Smooth muscle cell (in vitro differentiated cells): ENCODE results near the gene GARIN5A. TPM values are rescaled to one million over a fixed set of nuclear protein-coding genes. Genes with fewer than 3 reads are reported as not detected.

Experiments
- DNase-seq: peaks from one replicate; lab custom pipeline; 2025; ENCODE audit not compliant: unreplicated experiment; lab: John Stamatoyannopoulos, UW
- H2AFZ ChIP-seq: fragments of 200-600 bp; sonication (generic); 2 replicates; pipeline ENCODE4 v1.6.0; 2016; ENCODE audit warnings: antibody characterized with exemption, low read depth, mild to moderate bottlenecking
- H3F3A ChIP-seq: fragments of 200-600 bp; sonication (generic); 2 replicates; pipeline ENCODE4 v1.6.0; 2017; ENCODE audit warnings: antibody characterized with exemption, low read depth
- H3K27ac ChIP-seq: fragments of 200-600 bp; sonication (generic); 2 replicates; pipeline ENCODE4 v1.5.1; 2016; ENCODE audit warnings: low read depth, mild to moderate bottlenecking
- H3K27me3 ChIP-seq: fragments of 200-600 bp; sonication (generic); 2 replicates; pipeline ENCODE4 v1.6.1; 2016; ENCODE audit warnings: low read depth, mild to moderate bottlenecking
- H3K36me3 ChIP-seq: fragments of 200-600 bp; sonication (generic); 2 replicates; pipeline ENCODE4 v1.5.1; 2016; ENCODE audit warnings: low read depth
- H3K4me1 ChIP-seq: fragments of 200-600 bp; sonication (generic); 2 replicates; pipeline ENCODE4 v1.5.1; 2016; ENCODE audit warnings: low read depth
- H3K4me2 ChIP-seq: fragments of 200-600 bp; sonication (generic); 2 replicates; pipeline ENCODE4 v1.6.0; 2016; ENCODE audit warnings: mild to moderate bottlenecking
- H3K4me3 ChIP-seq: fragments of 200-600 bp; sonication (generic); 2 replicates; pipeline ENCODE4 v1.5.1; 2016; ENCODE audit warnings: mild to moderate bottlenecking
- H3K79me2 ChIP-seq: fragments of 200-600 bp; sonication (generic); 2 replicates; pipeline ENCODE4 v1.6.0; 2016; ENCODE audit warnings: low read depth, mild to moderate bottlenecking
- H3K9ac ChIP-seq: fragments of 200-600 bp; sonication (generic); 2 replicates; pipeline ENCODE4 v1.6.0; 2016; ENCODE audit warnings: low read depth
- H3K9me3 ChIP-seq: fragments of 200-600 bp; sonication (generic); replicated peaks from 2 replicates; pipeline ENCODE4 v1.5.1; 2016; ENCODE audit warnings: low read depth
- H4K20me1 ChIP-seq: fragments of 200-600 bp; sonication (generic); 2 replicates; pipeline ENCODE4 v1.6.0; 2016; ENCODE audit warnings: low read depth
- WGBS: methylation state at CpG from one replicate; pipeline ENCODE4 v1.1.7; 2016; ENCODE audit warnings: low lambda C conversion rate; 5-methylcytosine and 5-hydroxymethylcytosine counted together
- polyA plus RNA-seq: library from polyadenylated mRNA; unstranded; fragments of >200 nt; fragmentation: Nextera tagmentation; extraction: Ambion mirVana; gene quantifications from 2 replicates; pipeline ENCODE4 v1.2.1, GENCODE V29; 2016
- total RNA-seq: library from RNA; depleted of rRNA; stranded (reverse); fragments of >200 nt; gene quantifications from 2 replicates; pipeline ENCODE4 v1.2.3, GENCODE V29; 2014
- TF ChIP-seq, protein P1 (sequence below): fragments of 200-600 bp; sonication (generic); IDR thresholded peaks from 2 replicates; pipeline ENCODE4 v1.5.1; 2017; ENCODE audit warnings: borderline replicate concordance, mild to moderate bottlenecking, antibody characterized with exemption; ENCODE audit not compliant: insufficient read depth, poor library complexity, severe bottlenecking

GARIN5A gene
- total and polyA plus RNA-seq, 2 experiments from 2014 or later: 1.7 to 2.1 TPM

DNA sequence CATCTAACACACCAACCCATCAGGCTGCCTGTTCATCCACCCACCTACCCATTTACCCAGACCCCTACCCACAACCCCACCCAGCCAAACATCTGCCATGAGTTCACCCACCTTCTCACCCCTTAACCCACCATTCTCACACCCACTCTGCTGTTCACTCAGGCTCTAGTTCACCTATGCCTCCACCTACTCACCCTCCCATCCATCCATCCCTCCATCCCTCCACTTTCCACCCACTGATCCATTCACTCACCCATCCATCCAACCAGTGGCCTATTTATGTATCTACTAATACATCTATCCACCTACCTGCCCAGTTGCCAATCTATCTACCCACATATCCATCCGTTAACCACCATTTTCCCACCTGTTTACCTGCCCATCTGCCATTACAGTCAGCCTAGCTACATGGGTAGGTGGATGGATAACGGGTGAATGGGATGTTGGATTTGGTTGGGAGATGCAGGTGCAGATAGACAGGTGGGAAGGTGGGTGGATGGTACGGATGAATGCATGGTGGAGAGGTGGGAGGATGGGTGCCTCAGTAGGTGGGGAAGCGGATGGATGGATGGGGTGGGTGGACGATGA is 38.7 kb downstream of the GARIN5A start:
- Histone ChIP-seq H3K4me2 (no peak overlapping the region), H3K4me1 (peaks cover under 1% of the 10 kb centered on the region), H3K27ac (no peak overlapping the region), H3K27me3 (no peaks in the 10 kb centered on the region), H2AFZ (no peak overlapping the region), H3K4me3 (no peak overlapping the region), H3K9ac (no peak overlapping the region), H3K36me3 (no peaks in the 10 kb centered on the region), H3F3A (no peaks in the 10 kb centered on the region), H3K79me2 (no peaks in the 10 kb centered on the region), H4K20me1 (no peaks in the 10 kb centered on the region), H3K9me3 (no peaks in the 10 kb centered on the region)
- TF ChIP-seq, protein P1, sequence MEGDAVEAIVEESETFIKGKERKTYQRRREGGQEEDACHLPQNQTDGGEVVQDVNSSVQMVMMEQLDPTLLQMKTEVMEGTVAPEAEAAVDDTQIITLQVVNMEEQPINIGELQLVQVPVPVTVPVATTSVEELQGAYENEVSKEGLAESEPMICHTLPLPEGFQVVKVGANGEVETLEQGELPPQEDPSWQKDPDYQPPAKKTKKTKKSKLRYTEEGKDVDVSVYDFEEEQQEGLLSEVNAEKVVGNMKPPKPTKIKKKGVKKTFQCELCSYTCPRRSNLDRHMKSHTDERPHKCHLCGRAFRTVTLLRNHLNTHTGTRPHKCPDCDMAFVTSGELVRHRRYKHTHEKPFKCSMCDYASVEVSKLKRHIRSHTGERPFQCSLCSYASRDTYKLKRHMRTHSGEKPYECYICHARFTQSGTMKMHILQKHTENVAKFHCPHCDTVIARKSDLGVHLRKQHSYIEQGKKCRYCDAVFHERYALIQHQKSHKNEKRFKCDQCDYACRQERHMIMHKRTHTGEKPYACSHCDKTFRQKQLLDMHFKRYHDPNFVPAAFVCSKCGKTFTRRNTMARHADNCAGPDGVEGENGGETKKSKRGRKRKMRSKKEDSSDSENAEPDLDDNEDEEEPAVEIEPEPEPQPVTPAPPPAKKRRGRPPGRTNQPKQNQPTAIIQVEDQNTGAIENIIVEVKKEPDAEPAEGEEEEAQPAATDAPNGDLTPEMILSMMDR: no peak
- DNase-seq: no peak
- 96% methylated on average over 5 of the region's 5 CpGs for WGBS

GRCh38 chr19:50435627-50436026 is 41.0 kb downstream of the GARIN5A start:
- H3K4me3 ChIP-seq: no peak overlapping the region
- no peaks in the 10 kb centered on the region for H3K27me3 ChIP-seq
- no peak overlapping the region for H3K27ac ChIP-seq
- H3F3A ChIP-seq: no peaks in the 10 kb centered on the region
- H4K20me1 ChIP-seq: no peaks in the 10 kb centered on the region
- H3K36me3 ChIP-seq: no peaks in the 10 kb centered on the region
- DNase-seq: no peak
- TF ChIP-seq, protein P1: no peak
- no peak overlapping the region for H3K9ac ChIP-seq
- no peak overlapping the region for H2AFZ ChIP-seq
- WGBS: 92% methylated on average over 12 of the region's 12 CpGs
- H3K4me2 ChIP-seq: no peak overlapping the region
- no peaks in the 10 kb centered on the region for H3K79me2 ChIP-seq
- peaks cover 9% of the 10 kb centered on the region for H3K4me1 ChIP-seq
- H3K9me3 ChIP-seq: no peaks in the 10 kb centered on the region

DNA sequence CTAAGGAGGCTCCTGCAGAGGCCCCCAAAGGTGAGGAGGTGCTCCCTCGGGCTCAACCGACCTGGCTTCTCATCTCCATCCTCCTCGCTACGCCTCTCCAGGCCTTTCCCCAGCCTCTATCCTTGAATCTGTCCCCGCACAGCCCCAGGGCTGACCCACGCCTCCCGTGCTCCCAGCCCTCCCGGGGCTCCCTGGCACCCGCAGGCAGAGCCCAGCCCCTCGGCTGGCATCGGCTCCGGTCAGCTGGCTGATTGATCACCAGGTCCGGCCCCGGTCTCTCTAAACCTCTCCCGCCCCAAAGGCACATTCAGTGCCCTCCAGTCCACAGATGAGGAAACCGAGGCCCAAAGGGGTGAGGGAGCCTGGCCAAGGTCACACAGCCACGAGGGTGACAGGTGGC is 41.4 kb downstream of the GARIN5A start:
- H3K27ac ChIP-seq: no peak overlapping the region
- TF ChIP-seq, protein P1: no peak
- no peaks in the 10 kb centered on the region for H3K9me3 ChIP-seq
- no peak for DNase-seq
- H4K20me1 ChIP-seq: no peaks in the 10 kb centered on the region
- WGBS: 91% methylated on average over 17 of the region's 17 CpGs
- peaks cover 9% of the 10 kb centered on the region for H3K4me1 ChIP-seq
- H3K36me3 ChIP-seq: no peaks in the 10 kb centered on the region
- no peaks in the 10 kb centered on the region for H3K27me3 ChIP-seq
- no peak overlapping the region for H3K4me3 ChIP-seq
- no peaks in the 10 kb centered on the region for H3K79me2 ChIP-seq
- H3K4me2 ChIP-seq: no peak overlapping the region
- no peak overlapping the region for H2AFZ ChIP-seq
- no peaks in the 10 kb centered on the region for H3F3A ChIP-seq
- no peak overlapping the region for H3K9ac ChIP-seq

- Histone ChIP-seq H3F3A (no peaks in the 10 kb centered on the region), H4K20me1 (no peaks in the 10 kb centered on the region), H3K9ac (no peak overlapping the region), H3K27ac (no peak overlapping the region), H3K9me3 (no peaks in the 10 kb centered on the region), H3K4me3 (no peak overlapping the region), H3K79me2 (no peaks in the 10 kb centered on the region), H2AFZ (no peak overlapping the region), H3K27me3 (no peaks in the 10 kb centered on the region), H3K36me3 (no peaks in the 10 kb centered on the region), H3K4me1 (peaks cover 9% of the 10 kb centered on the region), H3K4me2 (no peak overlapping the region)
- TF ChIP-seq, protein P1: no peak
- no peak for DNase-seq
- WGBS: 67% methylated on average over 11 of the region's 12 CpGs
Measured at GRCh38 chr19:50434525-50434924, 42.1 kb downstream of the GARIN5A start.
